IPS-11a (cell line): Measurements from ENCODE around the gene LAMTOR1.
"Not testable (repeated sequence)": the region's sequence is repeated elsewhere in the genome, so short reads cannot be mapped to it uniquely, and the experiment has no call there.

ENCODE experiments used
- H3K4me3 ChIP-seq: one replicate; pipeline ENCODE4 v1.5.1; 2013; ENCODE audit warnings: low read depth, low read length, control low read depth

LAMTOR1 gene

DNA sequence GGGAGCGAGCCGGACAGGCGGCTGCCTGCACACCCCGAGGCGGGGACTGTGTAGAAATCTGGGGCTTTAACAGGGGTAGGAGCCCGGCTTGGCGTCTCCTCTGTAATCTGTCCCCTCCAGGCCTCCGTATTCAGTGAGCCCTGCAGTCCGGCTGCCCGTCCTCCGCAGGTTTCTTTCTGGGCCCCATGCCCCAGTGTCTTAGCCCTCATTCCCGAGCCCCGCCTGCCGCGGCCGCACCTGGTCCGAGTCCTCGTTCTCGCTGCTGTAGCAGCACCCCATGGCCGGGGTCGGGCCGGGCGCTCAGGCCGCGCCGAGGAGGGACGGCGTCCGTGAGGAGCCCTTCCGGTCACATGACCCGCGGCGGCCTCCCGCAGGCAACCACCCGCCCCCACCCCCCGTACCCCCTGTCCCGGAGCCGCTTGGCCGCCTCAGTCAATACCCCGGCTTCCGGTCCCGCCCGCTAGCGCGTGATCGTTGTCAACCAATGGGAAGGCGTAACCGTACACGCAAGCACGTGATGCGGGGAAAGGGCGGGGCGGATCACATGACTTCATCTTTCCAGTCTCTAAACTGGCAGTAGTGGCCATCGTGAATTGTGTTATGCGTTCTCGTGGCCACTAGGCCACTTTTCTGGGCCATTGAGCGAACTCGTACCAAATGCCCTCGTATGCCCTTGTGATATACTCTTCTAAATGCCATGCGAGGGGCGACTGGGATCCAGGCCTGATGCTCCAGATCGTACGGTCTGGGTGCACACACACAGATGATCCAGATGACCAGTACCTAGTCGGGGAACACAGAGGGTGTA is at the start of gene LAMTOR1:
Gene LAMTOR1, minus strand, starts transcription at position 352 of the 808 bp plus-strand sequence. Its CDS starts 73 bp downstream, at position 279.
- peak within 1 kb of the TSS; percentile 95 for H3K4me3 ChIP-seq

DNA sequence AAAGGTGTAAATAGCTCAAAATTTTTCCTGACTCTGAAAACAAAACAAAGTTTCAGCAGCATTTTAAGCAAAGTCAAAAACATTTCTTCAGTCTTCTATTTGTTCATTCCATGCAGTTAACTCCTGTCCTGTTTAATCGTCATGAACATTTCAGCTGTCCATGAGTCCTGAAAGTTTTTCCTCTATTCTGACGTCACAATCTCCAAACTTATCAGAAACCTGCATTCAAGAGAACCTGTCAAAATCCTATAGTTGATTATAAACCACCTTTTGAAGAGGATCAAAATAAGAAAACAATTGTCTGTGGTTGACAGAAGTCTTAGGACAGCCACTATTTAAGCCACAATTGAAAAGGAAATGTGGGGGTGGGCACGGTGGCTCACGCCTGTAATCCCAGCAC is 47.8 kb upstream of the LAMTOR1 start:
- H3K4me3 ChIP-seq = no peak overlapping the region

DNA sequence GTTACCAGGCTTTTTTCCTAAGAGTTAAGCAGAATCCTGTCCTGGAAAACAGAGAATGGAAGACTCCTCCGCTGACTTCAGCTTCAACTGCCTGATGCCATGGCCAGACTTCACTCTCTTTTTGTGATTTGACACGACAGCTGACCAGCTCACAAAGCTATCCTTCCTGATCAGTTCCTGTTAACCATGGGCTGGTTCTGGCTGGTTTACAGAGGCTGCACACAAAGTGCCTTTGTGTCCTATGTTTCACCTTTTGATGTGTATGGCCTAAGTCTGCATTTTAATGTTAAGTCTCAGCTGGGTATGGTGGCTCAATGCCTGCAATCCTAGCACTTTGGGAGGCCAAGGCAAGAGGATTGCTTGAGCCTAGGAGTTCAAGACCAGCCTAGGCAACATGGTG is 43.5 kb upstream of the LAMTOR1 start:
- H3K4me3 ChIP-seq = no peak overlapping the region

DNA sequence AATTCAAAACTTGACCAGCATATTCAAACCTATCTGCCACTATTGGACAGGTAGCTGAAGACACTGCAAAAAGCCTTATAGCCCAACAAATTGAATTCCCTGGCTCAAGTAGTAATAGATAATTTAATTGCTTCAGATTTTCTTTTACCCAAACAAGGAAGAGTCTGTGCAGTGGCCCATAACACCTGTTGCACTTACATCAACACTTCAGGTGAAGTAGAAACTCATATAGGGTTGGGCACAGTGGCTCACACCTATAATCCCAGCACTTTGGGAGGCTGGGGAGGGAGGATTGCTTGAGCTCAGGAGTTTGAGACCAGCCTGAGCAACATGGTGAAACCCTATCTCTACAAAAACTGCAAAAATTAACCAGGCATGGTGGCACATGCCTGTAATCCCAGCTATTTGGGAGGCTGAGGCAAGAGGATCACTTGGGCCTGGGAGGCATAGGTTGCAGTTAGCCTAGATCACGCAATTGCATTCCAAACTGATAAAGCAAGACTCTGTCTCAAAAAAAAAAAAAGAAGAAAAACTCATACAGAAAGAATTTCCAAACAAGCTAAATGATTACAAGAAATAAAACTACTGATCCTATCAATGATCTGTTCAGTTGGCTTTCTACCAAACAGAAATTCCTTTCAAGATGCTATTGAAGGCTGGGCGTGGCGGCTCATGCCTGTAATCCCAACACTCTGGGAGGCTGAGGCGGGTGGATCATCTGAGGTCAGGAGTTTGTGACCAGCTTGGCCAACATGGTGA is 41.9 kb upstream of the LAMTOR1 start:
- H3K4me3 ChIP-seq = no peak overlapping the region

DNA sequence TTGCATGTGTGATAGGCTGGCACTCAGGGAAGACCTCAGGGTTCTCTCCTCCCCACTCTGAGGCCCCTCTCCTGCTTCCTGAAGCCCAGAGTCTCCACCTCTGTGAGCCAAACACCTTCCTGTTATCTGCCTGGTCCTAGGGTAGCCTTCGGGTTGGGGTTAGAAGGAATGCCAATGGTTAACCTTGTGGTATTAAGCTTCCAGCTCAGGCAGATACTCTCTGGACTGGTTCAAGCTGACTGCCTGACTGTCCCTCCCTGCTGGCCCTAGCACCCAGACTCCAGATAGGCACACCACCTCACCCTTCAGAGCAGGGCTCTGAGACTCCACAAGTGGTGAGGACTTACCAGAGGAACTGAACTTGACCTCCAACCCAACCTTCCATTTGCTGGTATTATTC is 39.4 kb upstream of the LAMTOR1 start:
- not testable (repeated sequence) for H3K4me3 ChIP-seq

DNA sequence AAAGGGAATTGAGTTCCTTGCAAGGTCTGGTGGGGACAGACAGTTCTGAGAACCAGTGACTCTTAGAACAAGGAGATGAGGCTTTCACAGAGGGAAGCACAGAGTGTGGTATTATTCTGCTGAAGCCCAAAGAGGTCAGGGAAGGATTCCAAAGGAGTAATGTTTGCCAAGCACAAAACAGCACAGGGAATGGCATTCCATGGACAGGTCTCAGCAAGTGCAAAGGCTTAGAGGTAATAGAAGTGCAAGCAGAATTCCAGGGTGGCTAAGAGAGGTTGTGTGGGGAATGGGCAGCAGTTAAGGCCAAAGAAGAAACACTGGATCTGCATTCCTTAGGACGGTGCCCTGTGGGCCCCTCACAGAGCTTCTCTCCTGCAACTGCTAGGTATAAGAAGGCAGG is 39.0 kb upstream of the LAMTOR1 start:
- not testable (repeated sequence) for H3K4me3 ChIP-seq

DNA sequence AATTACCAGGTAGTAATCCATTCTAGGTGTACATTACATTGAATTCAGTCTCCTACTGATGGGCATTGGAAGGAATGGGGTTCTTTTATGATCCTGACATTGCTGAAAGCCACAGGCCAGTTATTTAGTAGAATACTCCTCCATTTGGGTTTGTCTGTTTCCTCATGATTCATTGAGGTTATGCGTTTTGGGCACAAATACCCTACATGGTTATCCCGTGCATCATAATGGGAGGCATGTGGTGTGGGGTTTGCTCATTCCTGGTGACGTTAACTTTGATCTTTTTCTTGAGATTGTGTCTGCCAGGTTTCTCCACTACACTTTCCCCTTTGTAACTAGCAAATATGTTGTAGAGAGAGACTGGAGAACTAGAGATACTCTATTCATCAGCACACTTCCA is 38.0 kb upstream of the LAMTOR1 start:
- H3K4me3 ChIP-seq = no peak overlapping the region

DNA sequence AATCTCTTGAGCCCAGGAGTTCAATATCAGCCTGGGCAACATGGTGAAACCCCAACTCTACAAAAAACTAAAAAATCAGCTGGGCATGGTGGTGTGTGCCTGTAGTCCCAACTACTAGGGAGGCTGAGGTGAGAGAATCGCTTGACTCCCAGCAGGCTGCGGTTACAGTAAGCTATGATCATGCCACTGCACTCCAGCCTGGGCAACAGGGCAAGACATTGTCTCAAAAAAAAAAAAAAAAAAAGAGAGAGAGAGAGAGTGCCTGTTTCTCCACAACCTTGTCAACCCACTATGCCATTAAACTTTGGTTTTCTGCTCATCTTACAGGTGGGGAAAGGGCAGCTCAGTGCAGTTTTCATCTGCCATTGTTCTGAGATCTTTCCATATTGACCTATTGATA is 37.6 kb upstream of the LAMTOR1 start:
- no peak overlapping the region for H3K4me3 ChIP-seq

DNA sequence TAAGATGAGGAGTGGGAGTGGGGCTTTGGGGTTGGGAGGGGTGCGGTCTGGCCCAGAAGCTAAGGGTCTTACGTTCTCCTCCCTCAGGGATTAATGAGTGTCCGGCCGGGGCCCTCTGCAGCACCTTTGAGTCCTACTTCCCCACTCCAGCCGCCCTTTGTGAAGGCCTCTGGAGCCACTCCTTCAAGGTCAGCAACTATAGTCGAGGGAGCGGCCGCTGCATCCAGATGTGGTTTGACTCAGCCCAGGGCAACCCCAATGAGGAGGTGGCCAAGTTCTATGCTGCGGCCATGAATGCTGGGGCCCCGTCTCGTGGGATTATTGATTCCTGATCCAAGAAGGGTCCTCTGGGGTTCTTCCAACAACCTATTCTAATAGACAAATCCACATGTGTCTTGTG is 36.4 kb upstream of the LAMTOR1 start:
- H3K4me3 ChIP-seq = no peak overlapping the region

DNA sequence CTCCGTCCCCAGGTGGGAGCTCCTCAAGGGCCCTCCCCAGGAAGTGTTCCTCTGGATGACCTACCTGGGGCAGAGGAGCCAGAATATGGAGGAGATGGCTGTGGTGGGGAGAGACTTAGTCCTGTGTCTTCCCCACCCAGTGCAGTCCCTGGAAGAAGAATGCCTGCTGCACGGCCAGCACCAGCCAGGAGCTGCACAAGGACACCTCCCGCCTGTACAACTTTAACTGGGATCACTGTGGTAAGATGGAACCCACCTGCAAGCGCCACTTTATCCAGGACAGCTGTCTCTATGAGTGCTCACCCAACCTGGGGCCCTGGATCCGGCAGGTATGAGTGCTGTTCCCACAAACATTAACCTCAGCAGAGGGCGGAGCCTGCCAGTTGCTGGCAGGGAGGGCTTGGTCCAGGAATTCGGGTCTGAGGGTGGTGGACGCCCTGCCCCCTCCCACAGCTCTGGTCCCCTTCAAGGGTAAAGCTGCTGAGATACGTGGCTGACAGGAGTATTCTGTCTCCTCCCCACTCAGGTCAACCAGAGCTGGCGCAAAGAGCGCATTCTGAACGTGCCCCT is 35.8 kb upstream of the LAMTOR1 start:
- no peak overlapping the region for H3K4me3 ChIP-seq

DNA sequence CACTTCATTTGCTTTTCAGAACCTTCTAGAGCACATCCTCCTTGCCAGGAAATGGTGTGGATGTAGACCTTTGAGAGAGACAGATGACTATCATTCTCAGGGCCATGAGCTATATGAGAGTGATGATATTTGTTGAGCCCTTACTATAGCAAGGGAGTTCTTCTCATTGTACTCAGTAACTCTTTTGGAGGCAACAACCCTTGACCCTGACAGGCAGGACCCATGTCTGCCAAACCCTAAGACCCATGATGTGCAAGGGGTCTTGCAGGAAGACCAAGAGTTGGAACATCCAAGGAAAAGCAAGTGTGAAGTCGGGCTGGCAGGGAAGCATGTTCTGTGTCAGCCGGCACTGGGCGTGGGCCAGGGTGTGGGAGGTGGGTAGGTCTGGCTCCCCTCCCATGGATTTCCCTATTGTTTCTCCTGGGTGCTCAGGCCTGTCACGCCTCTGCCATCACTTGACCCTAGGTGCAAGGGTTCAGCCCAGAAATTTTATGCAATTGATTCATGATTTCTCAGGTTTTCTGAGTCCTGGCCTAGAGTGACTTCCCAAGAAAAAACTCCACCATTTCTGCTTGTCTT is 33.7 kb upstream of the LAMTOR1 start:
- H3K4me3 ChIP-seq = no peak overlapping the region

DNA sequence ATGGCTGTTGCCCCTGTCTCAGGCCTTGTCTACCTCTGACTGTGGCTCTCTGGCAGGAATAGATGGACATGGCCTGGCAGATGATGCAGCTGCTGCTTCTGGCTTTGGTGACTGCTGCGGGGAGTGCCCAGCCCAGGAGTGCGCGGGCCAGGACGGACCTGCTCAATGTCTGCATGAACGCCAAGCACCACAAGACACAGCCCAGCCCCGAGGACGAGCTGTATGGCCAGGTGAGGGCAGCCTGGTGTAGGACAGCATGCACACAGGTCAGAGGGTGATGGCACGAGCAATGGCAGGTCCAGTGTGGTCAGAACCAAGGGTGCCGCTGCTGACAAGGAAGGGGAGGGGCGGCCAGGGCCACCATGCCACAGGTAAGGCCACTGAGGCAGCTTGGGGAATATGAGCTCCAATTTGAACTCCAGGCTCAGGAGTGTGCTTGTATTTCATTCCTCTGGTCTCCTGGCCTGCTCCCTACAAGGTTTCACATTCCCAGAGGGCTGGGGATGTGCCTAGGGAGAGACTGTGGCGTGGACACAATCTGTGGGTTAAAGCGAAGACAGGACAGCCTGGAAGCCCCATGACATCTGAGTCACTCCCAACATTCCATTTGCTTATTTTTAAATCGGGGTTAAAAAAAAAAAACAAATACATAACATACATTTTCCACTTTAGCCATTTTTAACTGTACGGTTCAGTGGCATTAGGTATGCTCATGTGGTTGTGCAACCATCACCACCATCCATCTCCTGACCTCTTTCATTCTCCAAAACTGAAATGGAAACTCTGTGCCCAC is 33.0 kb upstream of the LAMTOR1 start:
- no peak overlapping the region for H3K4me3 ChIP-seq

DNA sequence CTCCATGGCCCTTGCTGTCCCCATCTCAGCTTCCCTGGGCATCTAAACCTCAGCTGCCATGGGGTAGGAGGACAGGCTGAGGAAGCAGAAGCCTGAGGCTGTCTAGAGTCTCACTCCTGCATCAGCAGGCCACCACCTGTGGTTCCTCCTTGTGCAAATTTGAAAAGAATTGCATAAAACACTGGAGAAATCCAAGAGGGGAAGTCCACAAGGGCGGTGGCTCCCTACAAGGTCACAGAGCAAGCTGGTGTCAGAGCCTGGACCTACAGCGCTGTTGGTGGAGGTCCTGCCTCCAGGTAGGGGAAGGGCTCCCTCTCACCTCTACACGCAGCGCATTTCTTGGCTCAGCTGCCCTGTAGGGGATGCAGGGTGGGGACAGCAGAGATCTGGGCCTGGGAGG is 32.4 kb upstream of the LAMTOR1 start, which contains the start of gene FOLR3:
Gene FOLR3, plus strand, starts transcription at position 253 of the 400 bp plus-strand sequence. CDS start 228 bp downstream, outside the sequence.
- H3K4me3 ChIP-seq = not testable (repeated sequence)

DNA sequence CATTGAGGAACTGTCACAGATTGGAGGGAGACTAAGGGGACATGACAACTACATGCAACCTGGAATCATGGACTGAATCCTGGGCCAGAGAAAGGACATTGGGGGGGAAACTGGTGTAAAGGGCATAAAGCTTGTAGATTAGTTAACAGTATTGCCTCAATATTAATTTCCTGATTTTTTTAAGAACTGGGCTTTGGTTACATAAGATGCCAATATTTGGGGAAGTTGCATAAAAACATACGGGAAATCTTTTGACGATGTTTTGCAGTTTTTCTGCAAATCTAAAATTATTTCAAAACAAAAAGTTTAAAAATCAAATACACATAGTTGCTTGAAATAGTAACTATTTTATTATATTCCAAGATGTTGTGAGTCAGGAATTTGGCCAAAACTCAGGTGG is 29.5 kb upstream of the LAMTOR1 start:
- no peak overlapping the region for H3K4me3 ChIP-seq

DNA sequence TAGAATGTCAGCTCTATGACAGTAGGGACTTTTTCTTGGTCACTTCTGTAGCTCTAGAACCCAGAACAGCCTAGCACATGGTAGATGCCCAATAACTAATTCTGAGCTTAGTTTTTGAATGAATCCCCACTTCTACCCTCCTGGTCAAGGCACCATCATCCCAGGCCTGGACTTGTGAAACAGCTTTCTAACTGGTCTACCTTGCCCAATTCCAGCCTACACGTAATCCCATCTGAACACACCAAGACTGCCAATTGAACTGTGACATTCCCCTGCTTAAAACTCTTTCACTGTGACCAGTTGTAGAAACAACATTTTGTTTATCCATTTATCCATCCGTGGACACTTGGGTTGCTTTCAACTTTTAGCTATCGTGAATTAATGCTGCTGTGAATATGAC is 26.3 kb upstream of the LAMTOR1 start:
- no peak overlapping the region for H3K4me3 ChIP-seq

DNA sequence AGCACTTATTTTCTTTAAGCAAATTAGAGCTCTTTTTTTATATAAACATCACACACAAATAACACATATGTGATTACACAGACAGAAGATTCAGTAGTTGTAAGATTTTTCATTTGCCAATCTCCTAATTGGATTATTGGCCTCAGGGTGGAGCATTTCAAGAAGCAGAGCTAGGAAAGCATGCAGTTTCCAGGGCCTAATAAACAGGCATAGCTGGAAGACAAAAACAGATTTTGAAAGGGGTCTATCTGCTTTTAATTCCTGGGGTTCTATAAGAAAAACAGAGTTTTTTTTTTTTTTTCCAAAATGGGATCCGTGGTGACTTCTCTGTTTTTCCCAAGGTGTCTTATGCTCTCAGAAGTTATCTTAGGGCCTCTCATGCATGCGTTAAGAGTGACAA is 24.8 kb upstream of the LAMTOR1 start:
- H3K4me3 ChIP-seq = no peak overlapping the region

DNA sequence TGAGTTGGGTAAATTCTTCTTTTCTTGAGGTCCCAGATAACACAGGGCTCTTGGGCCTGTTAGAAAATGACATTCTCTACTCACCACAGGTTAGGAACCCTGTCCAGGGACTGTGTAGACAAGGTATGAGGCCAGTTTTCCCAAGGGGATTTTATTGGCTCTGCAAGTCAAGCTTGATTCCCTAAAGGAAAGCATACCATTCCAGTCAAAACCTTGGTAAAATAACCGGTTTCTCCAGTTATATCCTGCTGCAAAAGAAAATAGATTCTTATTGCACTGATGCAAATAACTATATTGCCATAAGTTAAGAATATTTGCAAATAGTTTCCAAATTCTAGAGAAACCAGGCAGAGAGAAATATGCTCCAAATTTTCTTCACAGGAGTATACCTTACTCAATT is 22.9 kb upstream of the LAMTOR1 start:
- no peak overlapping the region for H3K4me3 ChIP-seq

DNA sequence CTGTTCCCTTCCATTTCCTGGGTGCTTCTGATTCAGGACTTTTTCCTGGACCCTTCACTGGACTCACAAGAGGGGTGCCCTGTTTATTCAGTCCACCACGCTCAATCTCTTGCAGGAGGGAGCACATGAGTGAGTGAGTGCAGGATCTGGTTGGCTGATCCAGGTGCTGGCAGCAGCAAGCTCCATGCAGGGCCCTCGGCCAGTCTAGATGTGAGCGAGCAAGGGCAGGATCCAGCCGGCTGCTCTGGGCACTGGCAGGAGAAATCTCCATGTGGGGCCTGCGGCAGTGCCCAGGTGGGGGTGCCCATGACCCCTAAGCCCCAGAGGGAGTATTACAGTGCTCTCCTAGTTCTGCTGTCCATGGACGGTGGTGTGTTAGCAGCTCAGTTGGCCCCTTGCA is 20.9 kb upstream of the LAMTOR1 start:
- no peak overlapping the region for H3K4me3 ChIP-seq

DNA sequence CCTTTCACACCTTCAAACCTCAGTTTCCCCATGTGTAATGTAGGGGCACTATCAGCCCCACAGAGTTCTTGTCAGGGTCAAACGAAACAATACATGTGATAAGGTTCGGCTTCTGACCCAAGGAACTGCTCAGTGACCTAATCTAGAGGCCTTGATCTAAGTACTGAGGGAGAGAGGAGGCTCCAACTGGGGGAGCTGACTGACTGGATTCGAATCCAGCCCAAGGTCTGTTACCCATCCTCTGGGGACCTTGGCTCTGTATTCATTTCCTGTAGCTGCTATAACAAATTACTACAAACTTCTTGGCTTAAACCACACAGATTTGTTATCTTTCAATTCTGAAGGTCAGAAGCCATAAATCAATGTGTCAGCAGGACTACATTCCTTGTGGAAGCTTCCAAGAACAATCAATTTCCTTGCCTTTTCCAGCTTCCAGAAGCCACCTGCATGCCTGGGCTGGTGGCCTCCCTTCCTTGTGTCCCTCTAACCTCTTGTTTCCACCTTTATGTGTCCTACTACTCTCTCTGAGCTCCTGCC is 20.1 kb upstream of the LAMTOR1 start:
- no peak overlapping the region for H3K4me3 ChIP-seq

DNA sequence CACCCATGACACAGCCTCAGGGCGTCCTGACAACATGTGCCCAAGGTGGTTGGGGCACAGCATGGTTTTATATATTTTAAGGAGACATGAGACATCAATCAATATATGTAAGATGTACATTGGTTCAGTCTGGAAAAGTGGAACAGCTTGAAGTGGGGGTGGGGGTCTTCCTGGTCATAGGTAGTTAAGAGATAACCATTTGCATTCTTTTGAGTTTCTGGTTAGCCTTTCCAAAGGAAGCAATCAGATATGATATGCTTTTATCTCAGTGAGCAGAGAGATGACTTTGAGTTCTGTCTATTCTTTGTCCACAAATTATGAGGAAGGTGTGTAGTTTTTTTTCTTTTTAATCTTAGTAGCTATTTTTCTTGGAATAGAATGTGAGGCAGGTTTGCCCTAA is 19.5 kb upstream of the LAMTOR1 start:
- H3K4me3 ChIP-seq = no peak overlapping the region
